Astrocyte (in vitro differentiated cells and primary cell): ENCODE measurements around the gene ATG12.

Experiments used
- CTCF ChIP-seq: IDR thresholded peaks from 2 replicates; pipeline ENCODE4 v1.5.1; 2011; ENCODE audit warnings: low read depth, mild to moderate bottlenecking, inconsistent platforms, low read length, moderate library complexity; ENCODE audit not compliant: insufficient read depth
- EZH2 ChIP-seq: IDR thresholded peaks from 2 replicates; pipeline ENCODE4 v1.6.1; 2012; ENCODE audit warnings: mild to moderate bottlenecking, low read length, inconsistent platforms; ENCODE audit not compliant: insufficient read depth

- TF ChIP-seq CTCF: no peak
- no peak for TF ChIP-seq EZH2
Measured at GRCh38 chr5:115872447-115872846, 31.1 kb upstream of the ATG12 start.
